HG02759 (cell line): ENCODE measurements around the gene SSX4B.
"Not testable (repeated sequence)": the region's sequence is repeated elsewhere in the genome, so short reads cannot be mapped to it uniquely, and the experiment has no call there.

Experiments
- ATAC-seq: cut with Tn5 transposase; IDR thresholded peaks from one replicate; pipeline ENCODE4 v1.9.1; 2021; ENCODE audit warnings: mild to moderate bottlenecking, moderate library complexity; ENCODE audit not compliant: unreplicated experiment

Gene SSX4B, protein sequence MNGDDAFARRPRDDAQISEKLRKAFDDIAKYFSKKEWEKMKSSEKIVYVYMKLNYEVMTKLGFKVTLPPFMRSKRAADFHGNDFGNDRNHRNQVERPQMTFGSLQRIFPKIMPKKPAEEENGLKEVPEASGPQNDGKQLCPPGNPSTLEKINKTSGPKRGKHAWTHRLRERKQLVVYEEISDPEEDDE

GRCh38 chrX:48411860-48412259 lies at the start of gene SSX4B:
TSS of gene SSX4B (minus strand) at chrX:48411960. CDS start at chrX:48411372, 588 bp downstream.
- not testable (repeated sequence) for ATAC-seq

DNA sequence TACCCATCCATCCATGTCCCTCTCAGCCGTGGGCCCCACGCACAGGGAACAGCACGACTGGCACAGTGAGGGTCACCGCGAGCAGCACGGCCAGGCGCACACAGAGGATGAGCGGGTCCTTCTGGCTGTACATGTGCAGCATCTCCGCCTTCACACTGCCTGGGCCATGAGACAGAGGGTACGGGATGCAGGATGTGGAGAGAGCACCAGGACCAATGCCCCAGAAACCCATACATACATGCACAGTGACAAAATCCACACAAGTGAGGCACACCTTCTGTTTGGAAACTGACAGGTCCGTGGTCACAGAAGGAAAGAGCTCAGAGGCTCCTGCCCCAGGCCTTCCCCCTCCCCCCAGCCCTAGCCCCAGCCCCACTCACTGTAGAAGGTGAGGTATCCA lies 48.8 kb upstream of the SSX4B start:
- ATAC-seq, result no peak

DNA sequence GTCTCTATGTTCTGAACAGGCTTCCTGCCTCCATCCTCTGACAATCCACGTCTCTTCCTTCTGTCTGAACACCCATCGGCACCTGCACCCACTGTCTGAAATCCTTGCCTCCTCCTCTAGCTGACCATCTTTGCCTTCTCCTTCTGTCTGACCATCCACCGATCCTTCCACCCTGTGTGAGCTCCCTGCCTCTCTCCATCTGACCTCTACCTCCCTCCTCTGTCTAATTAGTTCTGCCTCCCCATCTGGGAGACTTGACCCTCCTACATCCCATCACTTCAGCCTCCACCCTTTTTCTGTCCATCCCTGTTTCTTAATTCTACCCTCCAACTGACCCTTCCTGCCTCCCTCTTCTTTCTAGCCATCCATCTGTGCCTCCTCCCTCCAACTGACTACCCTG lies 48.3 kb upstream of the SSX4B start:
- no peak for ATAC-seq

- ATAC-seq, result no peak
These were observed 47.7 kb upstream of the SSX4B start for GRCh38 chrX:48459483-48459882.

GRCh38 chrX:48458711-48459110 lies 47.0 kb upstream of the SSX4B start:
- ATAC-seq, result no peak

DNA sequence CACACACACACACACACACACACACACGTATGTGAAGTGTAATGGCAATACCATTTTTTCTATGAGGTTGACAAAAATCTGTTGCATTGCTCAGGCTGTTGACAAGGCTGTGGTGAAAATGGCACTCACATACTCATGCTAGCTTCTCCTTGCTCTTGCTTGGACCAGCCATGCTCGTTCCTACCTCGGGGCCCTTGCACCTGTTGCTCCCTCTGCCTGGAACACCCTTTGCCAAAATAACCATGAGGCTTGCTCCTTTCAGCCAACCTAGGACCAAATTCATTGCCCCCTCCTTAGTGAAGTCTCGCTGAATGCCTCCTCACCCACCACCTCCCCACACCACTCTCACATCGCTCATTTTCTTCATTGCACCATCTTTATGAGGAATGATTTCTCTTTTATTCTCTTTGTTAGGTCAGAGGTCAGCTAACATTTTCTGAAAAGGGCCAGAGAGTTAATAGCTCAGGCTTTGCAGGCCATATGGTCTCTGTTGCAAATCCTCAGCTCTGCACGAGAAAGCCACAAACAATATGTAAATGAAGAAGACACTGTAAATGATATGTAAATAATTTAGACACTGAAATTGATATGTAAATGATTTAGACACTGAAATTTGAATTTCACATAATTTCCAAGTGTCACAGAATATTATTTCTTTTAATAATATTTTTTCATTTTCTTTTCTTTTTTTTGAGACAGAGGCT lies 45.0 kb upstream of the SSX4B start:
- ATAC-seq, result no peak

DNA sequence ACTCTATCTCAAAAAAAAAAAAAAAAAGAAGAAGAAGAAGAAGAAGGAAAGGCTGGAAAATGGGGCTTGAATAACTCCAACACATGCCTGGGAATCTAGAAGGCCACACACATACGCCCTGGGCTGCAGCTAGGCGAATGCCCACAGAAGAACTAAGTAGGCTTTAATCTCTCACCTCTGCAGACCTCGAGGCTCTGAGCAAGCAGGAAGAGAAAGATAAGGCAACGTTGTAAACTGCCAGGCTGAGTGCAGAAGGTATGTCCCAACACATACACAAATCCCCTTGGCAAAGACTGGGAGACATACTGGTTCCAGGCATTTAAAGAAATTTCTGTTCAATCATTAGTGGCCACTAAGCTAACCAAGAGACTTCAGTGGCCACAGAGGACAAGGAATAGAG lies 39.9 kb upstream of the SSX4B start:
- no peak for ATAC-seq

DNA sequence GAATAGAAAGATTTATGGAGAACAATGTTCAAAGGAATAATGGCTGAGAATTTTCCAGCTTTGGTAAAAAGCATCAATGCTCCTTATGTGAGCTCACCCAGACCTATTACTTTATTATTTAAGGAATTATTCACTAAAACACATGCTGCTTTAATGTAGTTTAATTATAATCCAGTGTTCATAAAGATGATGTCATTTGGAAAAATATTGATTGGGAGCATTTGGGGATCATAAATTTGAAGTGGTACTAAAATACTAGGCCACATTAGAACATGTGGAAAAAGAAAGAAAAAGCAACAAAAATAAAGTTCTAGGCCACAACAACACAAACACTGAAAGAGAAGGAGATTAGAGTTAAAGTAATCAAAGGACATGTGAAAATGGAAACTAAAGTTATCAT lies 38.3 kb upstream of the SSX4B start:
- ATAC-seq, result no peak

GRCh38 chrX:48447201-48447600 lies 35.4 kb upstream of the SSX4B start:
- not testable (repeated sequence) for ATAC-seq

DNA sequence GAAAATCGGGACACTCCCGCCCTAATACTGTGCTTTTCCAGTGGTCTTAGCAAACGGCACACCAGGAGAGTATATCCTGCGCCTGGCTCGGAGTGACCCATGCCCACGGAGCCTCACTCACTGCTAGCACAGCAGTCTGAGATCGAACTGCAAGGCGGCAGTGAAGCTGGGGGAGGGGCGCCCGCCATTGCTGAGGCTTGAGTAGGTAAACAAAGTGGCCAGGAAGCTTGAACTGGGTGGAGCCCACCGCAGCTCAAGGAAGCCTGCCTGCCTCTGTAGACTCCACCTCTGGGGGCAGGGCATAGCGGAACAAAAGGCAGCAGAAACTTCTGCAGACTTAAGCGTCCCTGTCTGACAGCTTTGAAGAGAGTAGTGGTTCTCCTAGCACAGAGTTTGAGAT lies 22.0 kb upstream of the SSX4B start:
- not testable (repeated sequence) for ATAC-seq

DNA sequence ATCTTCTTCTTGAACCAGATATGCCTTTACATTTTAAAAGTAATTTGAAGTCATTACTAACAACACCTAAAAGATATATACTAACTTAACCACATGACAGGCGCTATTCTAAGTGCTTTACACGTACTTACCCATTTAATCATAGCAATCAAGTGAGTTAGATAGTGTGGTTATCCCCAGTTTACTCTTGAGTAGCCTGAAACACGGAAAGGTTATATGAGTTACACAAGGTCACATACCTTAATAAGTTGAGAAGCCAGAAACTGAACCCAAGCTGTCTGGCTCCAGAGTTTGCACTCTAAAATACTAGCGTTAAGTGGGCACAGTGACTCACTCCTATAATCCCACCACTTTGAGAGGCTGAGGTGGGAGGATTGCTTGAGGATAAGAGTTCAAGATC lies 18.4 kb upstream of the SSX4B start:
- not testable (repeated sequence) for ATAC-seq

DNA sequence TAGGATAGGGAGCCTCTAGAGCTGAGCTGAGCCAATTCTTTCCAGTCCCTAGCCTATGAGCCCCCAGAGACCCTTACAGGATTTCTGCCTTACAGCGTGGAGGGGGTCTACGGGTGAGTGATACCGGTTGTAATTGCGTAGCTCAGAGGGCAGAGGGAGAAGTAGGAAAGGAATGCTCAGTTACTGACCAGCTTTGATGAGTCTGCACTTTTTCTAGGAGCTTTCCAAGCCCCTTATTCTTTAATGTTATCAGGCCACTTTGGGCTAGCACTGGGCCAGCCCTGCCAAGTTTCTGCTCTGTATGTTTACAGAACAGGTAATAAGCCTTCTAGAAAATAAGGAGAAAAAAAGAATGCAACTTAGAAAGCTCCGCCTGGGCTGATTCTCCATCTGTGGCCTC lies 17.8 kb upstream of the SSX4B start:
- not testable (repeated sequence) for ATAC-seq

DNA sequence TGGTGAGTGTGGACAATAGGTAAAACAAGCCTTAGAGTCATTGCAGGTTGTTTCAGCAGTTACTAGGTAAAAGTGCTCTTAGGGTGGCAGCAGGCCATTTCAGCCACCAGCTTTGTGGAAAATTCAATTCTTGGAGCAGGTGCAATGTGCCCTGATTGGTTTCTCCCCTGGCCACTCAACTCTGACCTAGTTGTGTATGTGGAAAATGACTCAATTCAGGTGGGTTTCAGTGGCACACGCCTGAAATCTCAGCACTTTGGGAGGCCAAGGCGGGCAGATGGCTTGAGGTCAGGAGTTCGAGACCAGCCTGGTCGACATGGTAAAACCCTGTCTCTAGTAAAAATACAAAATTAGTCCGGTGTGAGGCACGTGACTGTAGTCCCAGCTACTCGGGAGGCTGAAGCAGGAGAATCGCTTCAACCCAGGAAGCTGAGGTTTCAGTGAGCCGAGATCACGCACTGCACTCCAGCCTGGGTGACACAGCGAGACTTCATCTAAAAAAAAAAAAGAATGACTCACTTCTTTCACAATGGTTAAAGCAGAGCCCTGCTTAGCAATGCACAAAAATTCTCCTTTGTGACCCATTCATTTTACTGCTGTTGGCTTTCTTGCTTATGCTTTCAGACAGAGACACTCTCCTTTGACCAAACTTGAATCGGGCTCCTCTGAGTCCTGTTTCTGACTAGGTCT lies 15.4 kb upstream of the SSX4B start:
- ATAC-seq, result not testable (repeated sequence)

GRCh38 chrX:48397825-48398224 lies 13.9 kb downstream of the SSX4B start:
- not testable (repeated sequence) for ATAC-seq

DNA sequence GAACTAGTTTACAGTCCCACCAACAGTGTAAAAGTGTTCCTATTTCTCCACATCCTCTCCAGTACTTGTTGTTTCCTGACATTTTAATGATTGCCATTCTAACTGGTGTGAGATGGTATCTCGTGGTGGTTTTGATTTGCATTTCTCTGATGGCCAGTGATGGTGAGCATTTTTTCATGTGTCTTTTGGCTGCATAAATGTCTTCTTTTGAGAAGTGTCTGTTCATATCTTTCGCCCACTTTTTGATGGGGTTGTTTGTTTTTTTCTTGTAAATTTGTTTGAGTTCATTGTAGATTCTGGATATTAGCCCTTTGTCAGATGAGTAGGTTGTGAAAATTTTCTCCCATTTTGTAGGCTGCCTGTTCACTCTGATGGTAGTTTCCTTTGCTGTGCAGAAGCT lies 14.8 kb downstream of the SSX4B start:
- not testable (repeated sequence) for ATAC-seq

DNA sequence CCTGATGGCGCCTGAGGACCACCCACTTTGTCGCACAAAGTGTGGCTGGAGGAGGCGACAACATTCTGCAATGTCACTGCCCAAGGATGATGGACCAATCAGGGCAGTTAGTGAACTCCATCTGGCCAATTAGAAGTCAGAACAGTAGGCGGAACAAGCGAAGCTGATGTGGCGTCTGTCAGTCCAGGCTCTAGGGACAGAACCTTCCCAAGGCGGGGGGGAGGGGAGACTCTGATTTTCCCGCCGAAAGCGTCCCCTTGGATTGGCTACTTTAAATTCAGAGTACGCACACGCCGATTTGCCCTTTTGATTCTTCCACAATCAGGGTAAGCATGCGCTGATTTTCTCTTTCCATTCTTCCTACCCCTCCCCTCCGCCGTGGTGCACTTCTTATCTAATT lies 28.5 kb downstream of the SSX4B start, which contains the start of gene SSX4:
Gene SSX4 (plus strand): TSS at position 301 of the 400 bp plus-strand sequence. CDS start 515 bp downstream, outside the sequence.
- ATAC-seq, result not testable (repeated sequence)

GRCh38 chrX:48370408-48370807 lies 41.4 kb downstream of the SSX4B start:
- not testable (repeated sequence) for ATAC-seq

GRCh38 chrX:48367717-48368408 lies 43.9 kb downstream of the SSX4B start:
- not testable (repeated sequence) for ATAC-seq

DNA sequence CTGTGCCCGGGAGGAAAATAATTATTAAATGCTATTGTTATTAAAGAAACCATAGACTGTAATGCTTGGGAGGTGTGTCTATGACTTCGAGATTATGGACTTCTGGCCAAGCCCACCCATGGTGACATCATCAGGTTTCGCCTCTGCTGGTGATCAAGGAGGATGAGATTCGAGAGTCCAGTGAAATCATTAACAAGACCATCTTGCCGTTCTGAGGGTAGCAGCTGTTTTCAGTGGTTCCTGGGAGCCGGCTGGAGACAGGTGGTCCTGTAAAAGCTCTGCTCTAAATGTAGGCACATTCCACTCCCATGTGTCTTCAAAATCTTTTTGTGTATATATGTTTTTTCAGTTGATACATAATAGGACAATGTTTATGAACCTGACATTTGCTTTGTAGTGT lies 52.5 kb downstream of the SSX4B start:
- not testable (repeated sequence) for ATAC-seq

DNA sequence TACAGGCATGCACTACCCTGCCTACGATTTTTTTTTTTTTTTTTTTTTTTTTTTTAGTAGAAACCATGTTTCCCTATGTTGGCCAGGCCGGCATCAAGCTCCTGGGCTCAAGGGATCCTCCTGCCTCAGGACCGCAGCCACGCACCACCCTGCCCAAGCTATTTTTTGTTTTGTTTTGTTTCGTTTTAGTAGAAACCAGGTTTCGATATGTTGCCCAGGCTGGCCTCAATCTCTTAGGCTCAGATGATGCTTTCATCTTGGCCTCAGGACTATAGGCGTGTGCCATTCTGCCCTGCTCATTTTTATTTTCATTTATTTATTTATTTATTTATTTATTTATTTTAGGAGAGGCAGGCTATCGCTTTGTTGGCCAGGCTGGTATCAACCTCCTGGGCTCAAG lies 54.1 kb downstream of the SSX4B start:
- no peak for ATAC-seq
